GM23248 (cell line): ENCODE measurements around the gene CDC37.

Source experiments
- EZH2 ChIP-seq: fragments of 200-600 bp; sonication (generic); IDR thresholded peaks from 2 replicates; pipeline ENCODE4 v1.6.1; 2018; ENCODE audit warnings: antibody characterized with exemption, mild to moderate bottlenecking; ENCODE audit not compliant: insufficient read depth, poor library complexity, severe bottlenecking
- EZH2phosphoT487 ChIP-seq: fragments of 200-600 bp; sonication (generic); IDR thresholded peaks from 2 replicates; pipeline ENCODE4 v1.6.1; 2018; ENCODE audit warnings: antibody characterized with exemption, moderate library complexity, mild to moderate bottlenecking, low read depth; ENCODE audit not compliant: insufficient read depth

DNA sequence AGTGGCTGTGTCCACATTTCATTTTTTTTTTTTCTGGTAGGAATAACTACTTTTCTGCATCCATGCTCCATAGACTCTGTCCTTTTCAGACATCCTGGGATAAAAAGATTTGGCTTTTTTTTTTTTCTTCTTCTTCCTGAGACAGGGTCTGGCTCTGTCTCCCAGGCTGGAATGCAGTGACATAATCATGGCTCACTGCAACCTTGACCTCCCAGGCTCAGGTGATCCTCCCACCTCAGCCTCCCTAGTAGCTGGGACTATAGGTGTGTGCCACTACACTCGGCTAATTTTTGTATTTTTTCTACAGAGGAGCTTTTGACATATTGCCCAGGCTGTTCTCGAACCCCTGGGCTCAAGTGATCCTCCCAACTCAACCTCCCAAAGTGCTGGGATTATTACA, 59.8 kb downstream of the CDC37 start:
- TF ChIP-seq EZH2phosphoT487 (no peak), EZH2 (no peak)
